Stimulated activated CD8-positive, alpha-beta memory T cell treated with anti-CD3 and anti-CD28 coated beads, Interleukin-15, amount 100 ng/mL, for 1 hour (primary cell): ENCODE measurements around the gene CNTN1.
"Not testable (repeated sequence)": the region's sequence is repeated elsewhere in the genome, so short reads cannot be mapped to it uniquely, and the experiment has no call there.

Experiments
- DNase-seq: peaks from one replicate; pipeline ENCODE4 v3.0.0-alpha.2; 2020; ENCODE audit warnings: low read depth

Gene CNTN1

GRCh38 chr12:40701756-40702155, 9.5 kb downstream of the CNTN1 start:
- DNase-seq: no peak

GRCh38 chr12:40711121-40711520, 18.9 kb downstream of the CNTN1 start:
- no peak for DNase-seq

DNA sequence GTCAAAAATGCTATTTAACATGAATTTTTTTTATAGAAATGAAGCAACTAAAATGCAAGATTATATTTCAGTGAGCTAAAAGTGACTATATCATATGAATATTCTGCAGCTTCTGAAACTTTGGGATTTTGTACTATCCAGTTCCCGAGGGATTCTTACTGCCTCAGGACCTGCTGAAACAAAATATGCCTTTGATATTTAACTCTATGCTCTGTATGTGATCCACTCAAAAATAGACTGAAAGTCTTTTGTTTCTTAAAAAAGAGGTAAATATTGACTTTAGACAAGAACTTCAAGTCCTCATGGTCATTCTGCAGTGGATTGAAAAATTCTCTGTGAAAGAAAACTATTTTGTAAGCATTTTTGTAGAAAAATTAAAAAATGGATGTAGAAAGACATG, 22.4 kb downstream of the CNTN1 start:
- DNase-seq: no peak

DNA sequence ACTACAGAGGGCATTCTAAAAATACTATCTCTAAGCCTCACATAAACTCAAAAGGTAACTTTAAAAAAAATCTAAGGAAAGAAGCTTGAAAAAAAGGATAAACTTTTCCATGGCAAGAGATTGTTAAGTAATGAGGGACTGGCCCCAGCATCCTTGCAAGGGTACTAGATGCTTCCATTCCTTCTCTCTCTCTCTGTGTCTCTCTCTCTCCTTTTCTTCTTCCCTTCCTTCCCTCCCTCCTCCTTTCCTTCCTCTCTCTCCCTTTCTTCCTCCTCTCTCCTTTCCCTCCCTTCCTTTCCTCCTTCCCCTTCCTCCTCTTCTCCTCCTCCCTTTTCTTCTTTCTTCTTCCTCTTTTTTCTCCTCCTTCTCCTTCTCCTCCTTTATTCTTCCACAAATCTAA, 23.8 kb downstream of the CNTN1 start:
- DNase-seq: no peak

DNA sequence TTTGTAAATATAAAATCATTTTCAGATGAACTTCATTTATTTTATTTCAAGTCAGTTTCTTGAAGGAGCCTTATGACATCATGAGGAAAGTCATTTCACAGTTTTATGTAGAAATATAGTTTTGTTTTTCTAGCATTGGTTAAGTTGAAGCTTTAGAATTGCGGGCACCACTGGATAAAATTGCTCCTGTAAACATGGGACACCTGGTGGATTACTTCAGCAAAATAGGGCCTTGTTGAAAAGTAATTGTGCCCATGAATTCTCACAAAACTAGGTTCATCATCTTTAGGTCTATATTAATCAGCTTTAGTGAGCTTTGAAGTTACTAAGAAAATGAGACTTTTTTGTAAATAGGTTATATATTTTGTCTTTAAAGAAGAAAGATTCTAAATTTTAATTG, 25.3 kb downstream of the CNTN1 start:
- no peak for DNase-seq

- no peak for DNase-seq
Measured at GRCh38 chr12:40718878-40719372, 26.7 kb downstream of the CNTN1 start.

GRCh38 chr12:40723001-40723400, 30.8 kb downstream of the CNTN1 start:
- no peak for DNase-seq

GRCh38 chr12:40726366-40726765, 34.1 kb downstream of the CNTN1 start:
- DNase-seq: no peak

GRCh38 chr12:40727774-40728483, 35.7 kb downstream of the CNTN1 start:
- no peak for DNase-seq

- DNase-seq: no peak
Measured at GRCh38 chr12:40730281-40730680, 38.0 kb downstream of the CNTN1 start.

GRCh38 chr12:40733871-40734270, 41.6 kb downstream of the CNTN1 start:
- no peak for DNase-seq

GRCh38 chr12:40734276-40734675, 42.0 kb downstream of the CNTN1 start:
- DNase-seq: no peak

DNA sequence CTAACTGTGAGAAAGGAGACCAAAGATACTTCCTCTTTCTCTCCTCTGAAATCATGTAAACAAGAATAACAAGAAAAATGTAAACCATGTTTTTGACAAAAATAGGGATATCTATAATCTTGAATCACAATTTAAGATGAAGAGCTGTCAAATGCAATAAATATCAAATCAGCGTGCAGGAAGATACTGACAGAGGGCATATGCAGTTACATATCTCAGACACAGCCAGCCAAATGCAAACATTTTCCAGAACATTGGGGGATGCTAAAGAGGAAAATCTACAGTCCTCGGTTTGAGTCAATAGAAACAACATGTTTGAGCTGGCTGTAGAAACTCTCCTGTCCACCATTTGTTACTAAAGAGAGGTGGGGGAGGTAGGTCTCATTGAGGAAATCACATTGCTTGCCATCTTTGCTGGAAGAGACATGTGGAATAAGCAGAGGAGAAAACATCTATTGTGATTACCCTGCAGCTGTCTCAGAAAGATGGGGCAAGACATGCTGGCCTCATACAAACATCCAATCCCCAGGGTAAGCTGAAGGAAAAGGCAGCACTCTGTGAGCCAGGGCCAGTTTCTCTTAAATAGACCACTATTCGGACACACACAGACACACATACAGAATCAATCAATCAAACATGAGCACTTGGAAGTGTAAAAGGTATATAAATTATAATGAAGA, 43.5 kb downstream of the CNTN1 start:
- DNase-seq: no peak

- not testable (repeated sequence) for DNase-seq
Measured at GRCh38 chr12:40737416-40737815, 45.2 kb downstream of the CNTN1 start.

- no peak for DNase-seq
Measured at GRCh38 chr12:40738856-40739255, 46.6 kb downstream of the CNTN1 start.

GRCh38 chr12:40742041-40742440, 49.8 kb downstream of the CNTN1 start:
- DNase-seq: no peak

- no peak for DNase-seq
Measured at GRCh38 chr12:40745386-40745785, 53.1 kb downstream of the CNTN1 start.

DNA sequence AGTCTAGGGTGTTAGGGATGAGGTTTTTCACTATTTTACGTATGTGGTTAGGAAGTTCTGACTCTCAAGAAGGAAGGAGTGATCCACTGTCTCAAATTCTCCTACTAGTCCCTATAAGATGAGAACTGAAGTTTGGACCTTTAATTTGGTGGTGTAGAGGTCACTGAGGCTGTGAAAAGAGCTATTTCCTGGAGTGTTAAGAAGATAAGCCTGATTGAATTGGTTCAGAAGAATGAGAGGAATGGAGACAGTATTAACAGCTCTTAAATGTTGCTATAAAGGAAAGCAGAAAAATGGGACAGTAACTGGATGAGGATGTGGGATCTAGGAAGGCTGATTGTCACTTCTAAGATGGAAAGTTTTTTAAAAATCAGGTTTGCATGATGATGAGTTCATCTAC, 57.6 kb downstream of the CNTN1 start:
- no peak for DNase-seq

- DNase-seq: no peak
Measured at GRCh38 chr12:40752011-40752410, 59.8 kb downstream of the CNTN1 start.

GRCh38 chr12:40760821-40761220, 68.6 kb downstream of the CNTN1 start:
- DNase-seq: no peak

- no peak for DNase-seq
Measured at GRCh38 chr12:40762072-40762471, 69.8 kb downstream of the CNTN1 start.

- DNase-seq: no peak
Measured at GRCh38 chr12:40768125-40768864, 76.1 kb downstream of the CNTN1 start.

- no peak for DNase-seq
Measured at GRCh38 chr12:40769846-40770245, 77.6 kb downstream of the CNTN1 start.
